ENCODE measurements around the gene LEF1.
A peak's percentile ranks its signal among the peaks of the same experiment; 100 is the strongest.

The LEF1 gene

GRCh38 chr4:108141213-108141950, 27.4 kb downstream of the LEF1 start:
- no peak overlapping the region for H3K27ac ChIP-seq
- TF ChIP-seq CTCF (IDR thresholded peaks at IDR 0.05): no peak
- TF ChIP-seq ZFX (IDR thresholded peaks at IDR 0.05; ENCODE audit: borderline replicate concordance): no peak

GRCh38 chr4:108140328-108140727, 28.4 kb downstream of the LEF1 start:
- peak overlapping the region; percentile 76 for H3K27ac ChIP-seq
- no peak for TF ChIP-seq ZFX (IDR thresholded peaks at IDR 0.05; ENCODE audit: borderline replicate concordance)
- TF ChIP-seq CTCF (IDR thresholded peaks at IDR 0.05): no peak

- TF ChIP-seq CTCF (IDR thresholded peaks at IDR 0.05) (no peak), ZFX (IDR thresholded peaks at IDR 0.05; ENCODE audit: borderline replicate concordance) (no peak)
- peak overlapping the region; percentile 76 for H3K27ac ChIP-seq
Measured at GRCh38 chr4:108139089-108139488, 29.6 kb downstream of the LEF1 start.

DNA sequence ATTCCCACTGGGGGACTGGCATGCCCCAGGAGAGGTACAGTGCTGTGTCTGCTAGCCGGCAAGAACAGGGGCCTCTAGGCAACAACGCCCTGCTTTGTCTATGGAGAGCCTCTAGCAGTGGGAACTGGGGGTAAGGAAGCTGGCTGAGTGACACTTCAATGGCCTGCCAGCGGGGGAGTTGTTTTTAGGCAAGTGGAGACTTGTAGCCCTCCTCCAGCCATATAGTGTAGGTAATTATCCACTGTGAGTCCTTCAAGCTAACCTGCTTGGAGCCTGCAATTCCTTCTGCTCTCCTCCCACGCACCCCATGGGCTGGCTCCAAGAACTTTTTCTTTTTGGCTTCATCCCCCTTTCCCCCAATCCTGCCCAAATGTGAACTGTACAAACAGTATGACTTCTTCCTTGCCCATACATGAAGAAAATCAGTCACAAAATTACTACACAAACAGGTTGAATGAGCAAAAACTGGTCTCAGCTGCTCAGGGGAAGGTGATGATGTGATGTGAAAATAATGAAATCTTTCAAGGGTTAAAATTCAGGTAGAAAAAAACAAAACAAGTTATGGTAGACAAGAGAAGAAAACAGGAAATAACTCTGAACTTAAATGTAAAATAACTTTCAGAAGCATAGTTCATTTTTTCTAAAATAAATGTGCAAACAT, 33.1 kb downstream of the LEF1 start:
- TF ChIP-seq ZFX (IDR thresholded peaks at IDR 0.05; ENCODE audit: borderline replicate concordance): no peak
- TF ChIP-seq CTCF (IDR thresholded peaks at IDR 0.05): no peak

DNA sequence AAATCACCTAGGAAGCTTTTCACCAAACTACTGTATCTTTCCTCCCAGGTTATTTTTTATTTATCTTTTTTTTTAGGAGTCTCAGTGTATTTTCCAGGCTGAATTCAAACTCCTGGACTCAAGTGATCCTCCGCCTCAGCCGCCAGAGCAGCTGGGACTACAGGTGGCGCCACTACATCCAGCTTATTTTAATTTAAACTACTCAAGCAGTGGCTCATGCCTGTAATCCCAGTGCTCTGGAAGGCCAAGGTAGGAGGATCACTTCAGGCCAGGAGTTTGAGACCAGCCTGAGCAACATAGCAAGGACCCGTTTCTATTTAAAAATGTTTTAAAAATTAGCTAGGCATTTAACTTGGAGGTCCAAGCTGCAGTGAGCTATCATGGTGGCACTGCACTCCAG, 37.8 kb downstream of the LEF1 start:
- no peak overlapping the region for H3K27ac ChIP-seq
- no peak for TF ChIP-seq ZFX (IDR thresholded peaks at IDR 0.05; ENCODE audit: borderline replicate concordance)
- peak; percentile 21 for TF ChIP-seq CTCF (IDR thresholded peaks at IDR 0.05)

More for the DNA sequence above, 33.1 kb downstream of the LEF1 start:
- H3K27ac ChIP-seq: no peak overlapping the region

DNA sequence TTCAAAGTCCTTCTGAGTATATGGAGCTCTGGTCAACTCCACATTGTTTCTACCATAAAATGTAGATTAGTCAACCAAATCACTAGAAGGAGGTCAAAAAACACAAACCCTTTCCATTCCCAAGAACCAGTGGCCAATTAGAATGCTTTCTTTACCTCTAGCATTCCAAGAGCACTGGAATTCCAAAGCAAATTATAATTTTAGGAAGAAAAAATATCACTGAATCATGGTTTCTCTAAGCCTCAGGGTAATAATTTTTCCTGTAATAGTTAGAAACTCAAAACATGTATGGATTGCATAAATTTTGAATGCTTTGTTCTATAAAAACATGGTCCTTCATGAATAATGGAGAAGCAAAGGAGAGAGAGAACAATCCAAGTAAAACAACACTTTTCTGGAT, 39.5 kb downstream of the LEF1 start:
- H3K27ac ChIP-seq: no peak overlapping the region
- TF ChIP-seq CTCF (IDR thresholded peaks at IDR 0.05) (no peak), ZFX (IDR thresholded peaks at IDR 0.05; ENCODE audit: borderline replicate concordance) (no peak)

DNA sequence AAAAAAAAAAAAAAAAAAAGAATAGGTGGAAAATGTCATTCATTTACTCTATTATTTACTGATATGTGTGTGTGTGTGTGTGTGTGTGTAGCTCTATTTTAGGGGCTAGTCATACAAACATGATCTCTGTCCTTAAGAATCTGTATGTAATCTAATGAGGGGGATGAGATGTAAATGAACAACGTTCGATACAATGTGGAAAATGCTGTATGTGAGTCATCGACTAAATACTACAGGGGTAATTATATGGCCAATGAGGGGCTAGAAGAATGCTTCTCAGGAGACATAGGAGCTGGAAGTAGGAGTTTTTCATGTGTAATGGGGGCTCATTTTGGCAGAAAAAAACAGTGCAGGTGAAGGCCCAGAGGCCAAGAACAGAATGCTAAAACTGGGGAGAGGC, 41.9 kb downstream of the LEF1 start:
- TF ChIP-seq ZFX (IDR thresholded peaks at IDR 0.05; ENCODE audit: borderline replicate concordance) (no peak), CTCF (IDR thresholded peaks at IDR 0.05) (no peak)
- H3K27ac ChIP-seq: no peak overlapping the region

Measured in 22Rv1 (cell line).